PC-9 (cell line): Measurements from ENCODE around the gene DIAPH3.

Experiments used
- CTCF ChIP-seq: fragments of 200-600 bp; sonication (generic); conservative IDR thresholded peaks from 2 replicates; pipeline ENCODE4 v1.6.1; 2017; ENCODE audit warnings: mixed run types, antibody characterized with exemption, mild to moderate bottlenecking, moderate library complexity
- EZH2 ChIP-seq: fragments of 200-600 bp; sonication (generic); IDR thresholded peaks from 2 replicates; pipeline ENCODE4 v1.8.0; 2017; ENCODE audit warnings: antibody characterized with exemption, low read depth

- TF ChIP-seq EZH2 = no peak
- no peak for TF ChIP-seq CTCF
Measured at GRCh38 chr13:59787679-59788078, 376.0 kb downstream of the DIAPH3 start.
